Kidney (tissue), 22 donors: ENCODE measurements around the gene RAPGEF1. TPM values are rescaled to one million over a fixed set of nuclear protein-coding genes. Genes with fewer than 3 reads are reported as not detected.
A peak's percentile ranks its signal among the peaks of the same experiment; 100 is the strongest.

Experiments
- DNase-seq, 5 donors: peaks; one replicate each; pipeline ENCODE4 v3.0.0-alpha.2; 2013 to 2020
- FAIRE-seq: peaks from 2 replicates; lab custom pipeline; 2012; peaks lifted over from hg19 to GRCh38; lab: Jason Lieb, UNC
- H3K27ac ChIP-seq, 2 donors: one replicate each; pipeline ENCODE4 v1.7.0; 2013; ENCODE audit warnings: low read depth in 2 of 2, low read length in 2 of 2, inconsistent platforms in 1 of 2
- H3K27me3 ChIP-seq: one replicate; pipeline ENCODE4 v1.7.1; 2013; ENCODE audit warnings: low read length, inconsistent platforms; ENCODE audit not compliant: control insufficient read depth, insufficient read depth
- H3K36me3 ChIP-seq, 3 donors: one replicate each; pipeline versions ENCODE4 v1.7.0 to v1.7.1; 2013; ENCODE audit warnings: low read length in 3 of 3, control low read depth in 1 of 3, inconsistent platforms in 1 of 3; ENCODE audit not compliant: insufficient read depth in 3 of 3, control insufficient read depth in 2 of 3
- H3K4me1 ChIP-seq, 3 donors: one replicate each; pipeline versions ENCODE4 v1.7.0 to v1.7.1; 2013; ENCODE audit warnings: low read length in 3 of 3, inconsistent platforms in 1 of 3, low read depth in 1 of 3; ENCODE audit not compliant: control insufficient read depth in 2 of 3, insufficient read depth in 2 of 3
- H3K4me3 ChIP-seq, 3 donors: one replicate each; pipeline versions ENCODE4 v1.7.0 to v1.8.1; 2013; ENCODE audit warnings: low read length in 3 of 3, control low read depth in 1 of 3, inconsistent platforms in 1 of 3
- H3K9ac ChIP-seq, 3 donors: one replicate each; pipeline versions ENCODE4 v1.7.0 to v1.7.1; 2013; ENCODE audit warnings: low read length in 3 of 3, control low read depth in 1 of 3, inconsistent platforms in 1 of 3
- H3K9me3 ChIP-seq, 3 donors: one replicate each; pipeline versions ENCODE4 v1.7.0 to v1.7.1; 2013; ENCODE audit warnings: low read length in 3 of 3, control low read depth in 1 of 3, inconsistent platforms in 1 of 3; ENCODE audit not compliant: control insufficient read depth in 2 of 3, insufficient read depth in 1 of 3
- intact Hi-C: fragments of 100-400 bp; cut with DNase I; formaldehyde crosslinking; loops from one replicate; pipeline ENCODE4 v1.11.1; 2022
- long read RNA-seq, 10 donors: library from polyadenylated mRNA in 1 of 10; unstranded in 1 of 10; transcript quantifications; one replicate each; pipeline ENCODE4 v2.0.0 and lab custom pipeline, GENCODE V29; 2021 to 2026
- polyA plus RNA-seq: library from polyadenylated mRNA; stranded (reverse); fragments of 350-450 nt; fragmentation: Illumina TruSeq; extraction: RNeasy Lipid Tissue Mini Kit (QIAGEN cat#74804); gene quantifications from one replicate; pipeline ENCODE4 v1.2.3, GENCODE V29; 2014; ENCODE audit warnings: low read depth, low replicate concordance; ENCODE audit not compliant: insufficient read depth
- total RNA-seq: library from RNA; stranded (reverse); fragmentation: NEBNext Ultra II Directional; extraction: Animal tissue kit (Norgen Biotek cat#: 25700); gene quantifications from one replicate; pipeline ENCODE4 v1.2.1, GENCODE V29; 2021
- TF ChIP-seq, protein P1 (sequence below): IDR thresholded peaks from 3 replicates; pipeline ENCODE4 v1.5.1; 2012; ENCODE audit warnings: mild to moderate bottlenecking, moderate library complexity, borderline replicate concordance; ENCODE audit not compliant: insufficient read depth; ENCODE audit errors: extremely low read depth
- donor health status: control.
- donor health status: control.
- donor health status: control.
- donor health status: control.
- donor health status: control.
- donor health status: DM: yes; HTN: yes; CAD: no.
- donor health status: Normal renal cell carcinoma (clear cell type).

RAPGEF1 gene, protein sequence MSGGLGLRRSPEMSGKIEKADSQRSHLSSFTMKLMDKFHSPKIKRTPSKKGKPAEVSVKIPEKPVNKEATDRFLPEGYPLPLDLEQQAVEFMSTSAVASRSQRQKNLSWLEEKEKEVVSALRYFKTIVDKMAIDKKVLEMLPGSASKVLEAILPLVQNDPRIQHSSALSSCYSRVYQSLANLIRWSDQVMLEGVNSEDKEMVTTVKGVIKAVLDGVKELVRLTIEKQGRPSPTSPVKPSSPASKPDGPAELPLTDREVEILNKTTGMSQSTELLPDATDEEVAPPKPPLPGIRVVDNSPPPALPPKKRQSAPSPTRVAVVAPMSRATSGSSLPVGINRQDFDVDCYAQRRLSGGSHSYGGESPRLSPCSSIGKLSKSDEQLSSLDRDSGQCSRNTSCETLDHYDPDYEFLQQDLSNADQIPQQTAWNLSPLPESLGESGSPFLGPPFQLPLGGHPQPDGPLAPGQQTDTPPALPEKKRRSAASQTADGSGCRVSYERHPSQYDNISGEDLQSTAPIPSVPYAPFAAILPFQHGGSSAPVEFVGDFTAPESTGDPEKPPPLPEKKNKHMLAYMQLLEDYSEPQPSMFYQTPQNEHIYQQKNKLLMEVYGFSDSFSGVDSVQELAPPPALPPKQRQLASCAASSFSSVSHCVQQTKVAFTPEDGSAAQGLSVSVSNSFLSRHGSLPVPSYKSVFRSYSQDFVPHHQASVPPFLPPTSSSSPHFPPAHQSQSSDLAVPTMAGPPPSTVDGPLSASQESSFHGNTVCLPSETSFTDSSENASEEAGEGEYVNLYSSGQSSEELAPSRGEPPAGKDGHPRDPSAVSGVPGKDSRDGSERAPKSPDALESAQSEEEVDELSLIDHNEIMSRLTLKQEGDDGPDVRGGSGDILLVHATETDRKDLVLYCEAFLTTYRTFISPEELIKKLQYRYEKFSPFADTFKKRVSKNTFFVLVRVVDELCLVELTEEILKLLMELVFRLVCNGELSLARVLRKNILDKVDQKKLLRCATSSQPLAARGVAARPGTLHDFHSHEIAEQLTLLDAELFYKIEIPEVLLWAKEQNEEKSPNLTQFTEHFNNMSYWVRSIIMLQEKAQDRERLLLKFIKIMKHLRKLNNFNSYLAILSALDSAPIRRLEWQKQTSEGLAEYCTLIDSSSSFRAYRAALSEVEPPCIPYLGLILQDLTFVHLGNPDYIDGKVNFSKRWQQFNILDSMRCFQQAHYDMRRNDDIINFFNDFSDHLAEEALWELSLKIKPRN (N-terminal part only)
- total RNA-seq = 79.7 TPM
- polyA plus RNA-seq = 15.5 TPM
- long read RNA-seq, donor 1, partial matches to known transcripts = 5 of 5 reads
- long read RNA-seq, donor 1, other reads (novel, unspliced or antisense) = 0 of 5 reads
- long read RNA-seq, donor 2 = 0 reads
- long read RNA-seq, donor 3 = 0 reads
- long read RNA-seq, donor 4, full-length matches to known transcripts = 1 of 1 reads
- long read RNA-seq, donor 4, partial matches to known transcripts = 0 of 1 reads
- long read RNA-seq, donor 4, other reads (novel, unspliced or antisense) = 0 of 1 reads
- long read RNA-seq, donor 5 = 0 reads
- long read RNA-seq, donor 6 = 0 reads
- long read RNA-seq, donor 7, partial matches to known transcripts = 11 of 79 reads
- long read RNA-seq, donor 7, other reads (novel, unspliced or antisense) = 68 of 79 reads
- long read RNA-seq, donor 8 = 0 reads
- long read RNA-seq, donor 9 = 0 reads
- long read RNA-seq, donor 10, full-length matches to known transcripts = 1 of 1 reads
- long read RNA-seq, donor 10, partial matches to known transcripts = 0 of 1 reads
- long read RNA-seq, donor 10, other reads (novel, unspliced or antisense) = 0 of 1 reads

DNA sequence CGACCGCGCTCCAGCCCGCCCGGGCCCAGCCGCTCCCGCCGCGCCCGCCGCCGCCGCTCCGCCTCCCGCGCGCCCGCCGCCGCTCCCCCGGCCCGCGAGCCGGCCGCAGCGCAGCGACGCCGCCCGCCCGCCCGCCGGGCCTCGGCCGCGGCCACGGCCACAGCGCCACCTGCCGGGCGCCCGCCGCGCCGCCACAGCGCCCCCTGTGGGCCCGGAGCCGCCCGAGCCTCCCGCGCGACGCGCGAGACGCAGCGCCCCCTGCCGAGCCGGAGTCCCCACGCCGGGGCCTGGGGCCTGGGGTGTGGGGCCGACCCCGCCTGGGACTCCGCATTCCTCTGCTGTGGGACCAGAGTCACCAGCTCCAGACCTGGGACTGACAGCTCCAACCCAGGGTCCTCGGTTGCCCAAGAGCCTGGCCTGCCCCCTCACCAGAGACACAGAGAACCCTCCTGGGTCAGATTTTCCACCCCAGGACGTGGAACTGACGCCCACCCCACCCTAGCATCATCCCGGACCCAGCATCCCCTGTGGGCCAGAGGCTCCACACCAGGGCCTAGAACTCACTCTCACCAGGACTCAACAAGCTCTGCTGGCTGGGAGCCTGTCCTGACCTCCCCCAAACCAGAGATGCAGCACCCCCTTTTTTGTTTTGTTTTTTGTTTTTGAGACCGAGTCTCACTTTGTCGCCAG is at the start of gene RAPGEF1:
Gene RAPGEF1 (minus strand): TSS at position 118 of the 690 bp plus-strand sequence. CDS start 246 bp downstream, outside the sequence.
- no peak for FAIRE-seq
- Histone ChIP-seq H3K27ac (peak within 1 kb of the TSS; percentile 82 to 93), H3K9ac (peak within 1 kb of the TSS; percentile 49 to 97 (median 91)), H3K27me3 (no peaks in the 10 kb centered on the region), H3K4me3 (peak within 1 kb of the TSS; percentile 68 to 95 (median 83)), H3K4me1 (peaks cover 3 to 29% (median 25%) of the 10 kb centered on the region in 3 donors), H3K36me3 (no peaks in the 10 kb centered on the region), H3K9me3 (no peaks in the 10 kb centered on the region)
- intact Hi-C loops = loop anchor here (10.0 kb wide), 2 partner anchors 95 to 155 kb away; no protein-coding TSS in a partner anchor
- TF ChIP-seq, protein P1, sequence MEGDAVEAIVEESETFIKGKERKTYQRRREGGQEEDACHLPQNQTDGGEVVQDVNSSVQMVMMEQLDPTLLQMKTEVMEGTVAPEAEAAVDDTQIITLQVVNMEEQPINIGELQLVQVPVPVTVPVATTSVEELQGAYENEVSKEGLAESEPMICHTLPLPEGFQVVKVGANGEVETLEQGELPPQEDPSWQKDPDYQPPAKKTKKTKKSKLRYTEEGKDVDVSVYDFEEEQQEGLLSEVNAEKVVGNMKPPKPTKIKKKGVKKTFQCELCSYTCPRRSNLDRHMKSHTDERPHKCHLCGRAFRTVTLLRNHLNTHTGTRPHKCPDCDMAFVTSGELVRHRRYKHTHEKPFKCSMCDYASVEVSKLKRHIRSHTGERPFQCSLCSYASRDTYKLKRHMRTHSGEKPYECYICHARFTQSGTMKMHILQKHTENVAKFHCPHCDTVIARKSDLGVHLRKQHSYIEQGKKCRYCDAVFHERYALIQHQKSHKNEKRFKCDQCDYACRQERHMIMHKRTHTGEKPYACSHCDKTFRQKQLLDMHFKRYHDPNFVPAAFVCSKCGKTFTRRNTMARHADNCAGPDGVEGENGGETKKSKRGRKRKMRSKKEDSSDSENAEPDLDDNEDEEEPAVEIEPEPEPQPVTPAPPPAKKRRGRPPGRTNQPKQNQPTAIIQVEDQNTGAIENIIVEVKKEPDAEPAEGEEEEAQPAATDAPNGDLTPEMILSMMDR = peak; percentile 99
- peak; percentile 36 to 91 (median 58) for DNase-seq

DNA sequence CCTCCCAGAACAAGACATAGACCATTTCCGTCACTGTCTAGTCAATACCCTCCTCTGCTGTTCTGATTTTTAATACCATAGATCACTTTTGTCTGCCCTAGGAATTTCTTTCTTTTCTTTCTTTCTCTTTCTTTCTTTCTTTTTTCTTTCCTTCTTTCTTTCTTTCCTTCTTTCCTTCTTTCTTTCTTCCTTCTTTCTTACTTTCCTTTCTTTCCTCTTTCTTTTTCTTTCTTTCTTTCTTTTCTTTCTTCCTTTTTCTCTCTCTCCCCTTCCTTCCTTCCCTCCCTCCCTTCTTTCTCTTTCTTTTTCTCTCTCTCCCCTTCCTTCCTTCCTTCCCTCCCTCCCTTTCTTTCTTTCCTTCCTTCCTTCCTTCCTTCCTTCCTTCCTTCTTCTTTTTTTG is 49.0 kb upstream of the RAPGEF1 start:
- H3K4me1 ChIP-seq = no peaks in the 10 kb centered on the region
- H3K9ac ChIP-seq = no peak overlapping the region
- no peaks in the 10 kb centered on the region for H3K9me3 ChIP-seq
- no peak overlapping the region for H3K4me3 ChIP-seq
- no peaks in the 10 kb centered on the region for H3K27me3 ChIP-seq
- DNase-seq (no peak), FAIRE-seq (no peak)
- intact Hi-C loops = no loop called here
- H3K36me3 ChIP-seq = no peaks in the 10 kb centered on the region
- H3K27ac ChIP-seq = no peak overlapping the region
- TF ChIP-seq, protein P1 = no peak
